Stimulated activated CD8-positive, alpha-beta memory T cell treated with anti-CD3 and anti-CD28 coated beads, Interleukin-12 subunit alpha, Interleukin-12 subunit beta, amount 100 ng/mL, for 24 hours (primary cell): ENCODE measurements around the gene PSRC1.
"Not testable (repeated sequence)": the region's sequence is repeated elsewhere in the genome, so short reads cannot be mapped to it uniquely, and the experiment has no call there.

Experiments used
- DNase-seq: peaks from one replicate; pipeline ENCODE4 v3.0.0-alpha.2; 2020; ENCODE audit errors: extremely low read depth

The PSRC1 gene

DNA sequence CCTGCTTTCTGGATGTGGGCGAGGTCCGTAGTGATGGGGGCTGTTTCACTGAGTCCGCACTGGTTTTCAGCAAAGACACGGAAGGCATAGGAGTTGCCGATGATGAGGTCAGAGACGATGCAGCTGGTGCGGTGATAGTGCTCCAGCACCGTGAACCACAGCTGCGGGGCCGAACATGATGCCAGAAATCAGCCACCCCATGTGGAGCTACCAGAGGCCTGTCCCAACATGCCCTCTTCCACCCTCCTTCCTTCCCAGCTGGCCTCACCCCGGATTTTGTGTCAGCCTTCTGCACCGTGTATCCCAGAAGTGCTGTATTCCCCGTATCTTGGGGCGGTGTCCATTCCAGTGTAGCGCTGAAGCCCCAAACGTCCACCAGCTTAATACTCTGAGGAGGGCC lies 13.8 kb upstream of the PSRC1 start:
- no peak for DNase-seq

DNA sequence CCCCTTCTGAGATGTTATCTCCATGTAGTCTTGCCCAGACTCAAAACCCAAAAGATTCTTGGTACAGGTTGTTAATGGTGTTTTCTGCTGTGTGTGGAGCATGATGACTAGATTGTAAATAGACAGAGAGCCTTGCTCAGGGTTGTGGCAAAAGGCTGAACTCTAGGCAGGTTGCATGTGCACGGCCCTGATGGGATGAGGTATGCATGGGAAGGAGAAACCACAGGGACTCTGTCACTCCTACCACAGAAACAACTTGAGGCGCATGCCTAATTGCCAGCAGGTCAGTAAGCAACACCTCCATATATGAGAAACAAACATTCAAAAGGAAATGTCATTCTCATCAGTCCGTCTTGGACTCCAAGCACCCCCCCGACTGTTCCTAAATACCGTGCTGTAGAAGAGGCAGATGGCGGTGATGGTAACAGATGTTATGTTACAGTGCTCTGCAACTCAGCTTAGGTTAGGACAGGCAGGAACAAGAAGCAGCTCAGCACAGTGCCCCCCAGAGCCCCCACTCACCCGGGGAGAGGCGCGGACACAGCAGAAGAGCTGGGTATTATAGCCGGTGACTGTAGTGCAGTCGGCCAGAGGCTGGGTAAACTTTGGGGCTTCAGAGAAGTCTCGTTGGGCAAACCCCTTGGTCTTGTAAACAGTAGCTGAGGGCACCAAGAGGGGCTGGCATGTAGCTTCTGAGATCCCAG lies 12.9 kb upstream of the PSRC1 start:
- no peak for DNase-seq

DNA sequence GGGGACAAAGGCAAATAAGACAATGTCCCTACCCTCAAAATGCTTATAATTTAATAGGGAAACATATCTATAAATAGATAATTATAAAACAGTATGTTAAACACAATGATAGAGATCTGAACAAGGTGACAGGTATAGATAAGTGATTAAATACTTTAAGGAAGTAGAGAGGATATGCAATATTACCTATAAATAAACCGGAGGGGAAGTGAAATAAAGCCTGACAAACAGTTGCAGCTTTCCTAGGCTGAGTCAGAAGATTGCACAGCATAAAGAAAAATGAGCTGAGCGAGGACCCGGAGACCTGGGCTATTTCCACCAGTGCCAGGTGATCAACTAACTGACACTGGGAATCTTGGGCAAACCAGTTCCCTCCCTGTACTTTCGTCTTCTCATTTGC lies 11.5 kb upstream of the PSRC1 start:
- DNase-seq = no peak

DNA sequence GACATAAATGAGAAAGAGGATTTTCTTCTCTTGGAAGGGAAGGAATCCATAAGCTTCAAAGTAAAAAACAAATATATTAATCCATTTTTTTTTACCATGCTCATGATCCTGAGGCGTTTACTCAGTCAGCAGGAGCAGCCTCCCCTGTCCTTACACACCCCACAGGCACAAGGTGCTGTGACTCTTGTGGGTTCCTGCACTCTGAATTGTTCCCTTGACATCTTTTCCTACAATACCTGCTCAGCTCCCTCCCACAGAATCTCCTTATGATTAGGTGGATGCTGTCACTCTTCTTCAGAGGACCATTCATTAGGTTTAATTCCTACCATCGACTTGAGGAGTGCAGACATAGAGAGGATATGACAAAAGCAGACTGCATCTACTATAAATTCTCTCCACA lies 10.1 kb upstream of the PSRC1 start:
- no peak for DNase-seq

DNA sequence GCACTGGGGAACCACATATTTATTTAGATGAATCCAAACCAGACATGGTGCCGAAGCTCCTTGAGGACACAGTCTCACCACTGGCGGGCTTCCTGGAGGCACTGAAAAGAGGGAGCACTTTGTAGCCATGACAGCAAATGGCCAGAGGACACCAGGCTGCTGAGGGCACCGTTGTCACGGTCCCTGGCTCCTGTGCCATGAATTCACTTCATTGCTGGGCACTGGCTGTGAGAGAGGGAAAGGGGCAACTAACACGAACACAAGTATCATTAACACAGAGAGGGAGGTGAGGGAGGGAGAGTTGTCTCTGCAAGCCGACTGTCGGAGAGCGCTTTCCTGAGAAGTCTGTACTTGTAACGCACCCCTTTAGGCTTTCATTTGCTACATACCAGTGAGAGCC lies 9.4 kb upstream of the PSRC1 start:
- no peak for DNase-seq

DNA sequence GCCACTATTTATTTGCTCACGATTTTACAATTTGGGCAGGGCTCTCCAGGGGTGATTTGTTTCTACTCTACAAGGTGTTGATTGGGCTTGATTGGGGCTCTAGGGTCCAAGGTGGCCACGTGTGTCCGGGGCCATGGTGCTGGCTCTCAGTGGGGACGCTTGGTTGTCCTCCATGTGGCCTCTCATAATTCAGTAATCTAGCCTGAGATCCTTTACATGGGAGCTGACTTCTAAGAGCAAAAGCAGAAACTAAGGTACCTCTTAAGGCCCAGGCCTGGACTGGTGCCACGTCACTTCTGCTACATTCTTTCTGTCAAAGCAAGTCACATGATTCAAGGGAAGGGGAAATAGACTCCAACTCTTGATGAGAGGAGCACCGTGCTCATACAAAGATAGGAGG lies 8.1 kb upstream of the PSRC1 start:
- no peak for DNase-seq

DNA sequence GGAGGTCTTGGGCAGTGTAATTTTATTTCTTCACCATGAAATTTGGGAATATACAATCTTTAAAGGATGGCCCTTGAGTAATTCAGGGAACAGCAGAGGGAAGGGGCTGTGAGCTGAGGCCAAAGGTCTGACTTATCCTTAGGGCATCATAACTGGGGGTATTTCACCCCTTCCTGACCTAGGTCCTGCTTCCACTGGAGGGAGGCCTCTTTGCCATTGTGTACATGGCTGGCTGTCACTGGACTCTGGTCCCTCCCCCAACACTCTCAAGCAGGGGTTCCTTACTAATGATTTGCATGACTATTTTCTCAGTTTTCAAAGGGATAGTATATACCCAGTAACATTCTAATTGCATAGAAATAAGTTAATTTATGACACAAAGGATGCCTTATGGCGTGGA lies 7.2 kb upstream of the PSRC1 start:
- no peak for DNase-seq

DNA sequence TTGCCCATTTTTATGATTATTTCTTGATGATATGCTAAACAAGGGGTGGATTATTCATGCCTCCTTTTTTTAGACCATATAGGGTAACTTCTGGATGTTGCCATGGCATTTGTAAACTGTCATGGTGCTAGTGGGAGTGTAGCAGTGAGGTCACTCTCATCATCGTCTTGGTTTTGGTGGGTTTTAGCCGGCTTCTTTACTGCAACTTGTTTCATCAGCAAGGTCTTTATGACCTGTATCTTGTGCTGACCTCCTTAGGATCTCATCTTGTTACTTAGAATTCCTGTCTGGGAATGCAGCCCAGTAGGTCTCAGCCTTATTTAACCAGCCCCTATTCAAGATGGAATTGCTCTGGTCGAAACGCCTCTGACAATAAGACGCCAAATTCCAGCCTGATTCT lies 3.8 kb upstream of the PSRC1 start:
- not testable (repeated sequence) for DNase-seq

DNA sequence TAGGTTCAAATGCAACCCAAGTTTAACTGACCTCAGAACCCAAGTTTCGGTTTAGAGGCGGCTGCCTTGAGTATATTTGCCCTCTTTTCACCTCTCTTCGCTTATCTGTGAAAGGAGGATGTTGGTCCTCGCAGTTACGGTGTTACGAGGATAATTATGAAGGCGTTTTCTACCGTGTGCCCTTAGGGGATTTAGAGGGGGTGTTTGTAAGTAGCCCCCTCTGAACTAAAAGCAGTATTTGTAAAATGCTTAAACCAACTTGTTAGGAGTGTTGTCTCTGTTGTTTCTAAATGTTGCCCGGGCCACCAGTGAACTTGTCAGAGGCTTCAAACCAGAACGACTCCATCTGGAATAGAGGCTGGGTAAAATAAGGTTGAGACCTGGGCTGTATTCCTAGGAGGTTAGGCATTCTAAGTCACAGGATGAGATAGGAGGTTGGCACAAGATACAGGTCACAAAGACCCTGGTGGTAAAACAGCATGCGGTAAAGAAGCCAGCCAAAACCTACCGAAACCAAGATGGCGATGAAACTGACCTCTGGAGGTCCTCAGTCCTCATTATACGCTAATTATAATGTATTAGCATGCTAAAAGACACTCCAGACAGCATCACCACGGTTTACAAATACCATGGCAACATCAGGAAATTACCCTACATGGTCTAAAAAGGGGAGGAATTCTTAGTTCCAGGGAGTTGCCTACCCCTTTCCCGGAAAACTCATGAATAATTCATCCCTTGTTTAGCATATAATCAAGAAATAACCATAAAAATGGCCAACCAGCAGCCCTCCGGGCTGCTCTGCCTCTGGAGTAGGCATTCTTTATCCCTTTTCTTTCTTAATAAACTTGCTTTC lies 1.0 kb upstream of the PSRC1 start:
- DNase-seq = no peak

DNA sequence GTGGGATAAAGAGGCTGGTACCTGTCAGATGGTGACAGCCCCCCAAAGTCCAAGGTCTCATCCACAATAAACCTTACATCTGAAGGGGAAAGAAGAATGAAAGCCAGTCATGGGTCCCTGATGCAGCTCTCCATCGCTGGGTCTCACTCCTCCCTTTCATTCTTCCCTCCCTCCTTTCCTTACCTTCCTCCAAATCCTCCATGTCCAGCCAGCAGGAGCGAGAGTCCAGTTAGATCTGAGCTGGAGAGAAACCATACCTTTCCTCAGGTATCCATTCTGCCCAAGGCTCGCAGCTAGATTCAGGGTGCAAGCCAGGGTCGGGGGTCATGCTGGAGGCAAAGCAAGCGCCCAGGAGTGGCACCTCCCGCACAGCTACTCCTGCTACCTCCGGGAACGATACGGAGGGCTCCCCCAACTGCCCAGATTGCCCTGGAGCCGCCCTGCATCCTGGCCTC lies 421 bp downstream of the PSRC1 start:
- DNase-seq = no peak

DNA sequence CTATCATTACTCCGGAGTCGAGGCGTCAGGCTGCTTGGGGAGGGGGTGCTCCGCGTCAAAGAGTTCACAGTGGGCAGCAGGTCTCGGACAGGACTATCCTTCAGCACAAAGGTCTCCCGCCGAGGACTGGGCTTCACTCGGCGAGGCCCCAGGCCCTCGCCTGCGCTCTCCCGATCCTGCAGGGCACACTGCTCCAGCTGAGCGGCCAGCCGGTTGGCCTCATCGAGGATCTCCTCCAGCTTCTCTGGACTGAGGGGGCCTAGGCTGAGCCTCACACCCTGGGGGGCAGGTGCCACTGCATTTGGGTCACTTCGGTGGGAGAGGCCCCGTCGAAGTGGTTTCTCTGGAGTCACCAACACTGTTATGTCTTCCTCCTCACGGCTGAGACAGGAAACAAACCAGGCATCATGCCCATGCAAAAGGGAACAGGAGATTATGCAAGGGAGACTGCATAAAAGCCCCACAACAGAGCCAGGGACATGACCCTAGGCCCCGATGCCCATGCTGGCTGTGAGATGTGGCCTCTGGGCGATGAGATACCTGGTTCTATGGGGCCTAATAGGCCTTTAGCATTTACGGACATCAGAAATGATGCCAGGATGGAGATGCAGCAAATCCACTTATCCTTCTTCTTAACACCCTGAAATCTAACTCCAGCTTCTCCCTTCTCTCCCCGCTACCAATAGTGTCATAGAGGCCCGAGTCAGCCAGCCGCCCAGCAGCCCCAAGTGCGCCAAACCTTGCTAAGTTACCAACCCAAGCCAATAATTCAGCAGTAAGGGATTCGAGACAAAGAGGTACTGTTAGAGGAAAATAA lies 1.1 kb downstream of the PSRC1 start:
- no peak for DNase-seq

DNA sequence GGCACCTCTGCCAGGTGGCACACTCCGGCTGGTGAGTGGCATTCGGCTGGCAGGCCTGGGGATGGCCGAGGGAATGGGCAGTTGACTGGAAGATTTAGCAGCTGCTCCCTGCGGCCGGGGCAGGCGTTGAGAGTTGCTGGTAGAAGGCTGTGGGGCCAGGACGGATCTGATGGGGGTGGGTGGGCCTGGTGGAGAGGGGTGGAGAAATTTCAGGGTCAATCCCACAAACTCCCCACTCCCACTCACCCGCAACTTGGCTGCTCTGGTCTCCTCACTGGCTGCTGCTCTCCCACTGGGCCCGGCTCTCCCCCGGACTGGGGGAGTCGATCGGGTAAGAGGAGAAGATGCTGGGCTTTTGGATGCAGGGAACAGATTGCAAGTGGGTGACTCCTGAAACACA lies 2.1 kb downstream of the PSRC1 start:
- DNase-seq = no peak

DNA sequence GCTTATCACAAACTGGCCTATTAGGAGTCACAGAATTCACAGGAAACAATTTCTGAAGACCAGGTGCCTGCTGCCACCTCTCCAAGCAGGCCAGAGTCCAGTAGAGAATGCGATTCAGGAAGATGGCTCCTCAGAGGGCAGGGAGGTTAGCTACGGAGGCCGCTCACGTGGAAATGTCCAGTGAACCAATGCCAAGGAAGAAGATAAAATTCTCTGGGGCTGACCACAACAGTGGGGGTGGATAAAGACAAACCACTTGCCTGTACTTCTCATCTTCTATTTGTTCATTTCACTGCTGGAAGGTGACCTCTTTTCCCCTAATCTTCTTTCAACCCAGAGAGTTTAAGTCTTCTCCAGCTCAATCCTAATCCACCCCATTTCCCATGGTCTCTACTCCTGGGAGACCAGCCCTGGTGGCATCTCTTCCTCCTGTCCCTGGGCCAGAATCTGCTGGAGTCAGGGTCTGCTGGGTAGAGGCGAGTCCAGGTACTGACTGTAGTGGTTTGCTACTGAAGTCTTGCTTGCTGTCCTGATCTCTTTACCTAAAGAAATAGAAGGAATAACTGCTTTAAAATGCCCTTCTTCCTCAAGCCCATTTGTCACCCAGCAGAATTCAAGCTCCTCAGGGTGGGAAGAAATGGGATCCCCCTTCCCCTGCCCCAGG lies 3.2 kb downstream of the PSRC1 start:
- DNase-seq = no peak

DNA sequence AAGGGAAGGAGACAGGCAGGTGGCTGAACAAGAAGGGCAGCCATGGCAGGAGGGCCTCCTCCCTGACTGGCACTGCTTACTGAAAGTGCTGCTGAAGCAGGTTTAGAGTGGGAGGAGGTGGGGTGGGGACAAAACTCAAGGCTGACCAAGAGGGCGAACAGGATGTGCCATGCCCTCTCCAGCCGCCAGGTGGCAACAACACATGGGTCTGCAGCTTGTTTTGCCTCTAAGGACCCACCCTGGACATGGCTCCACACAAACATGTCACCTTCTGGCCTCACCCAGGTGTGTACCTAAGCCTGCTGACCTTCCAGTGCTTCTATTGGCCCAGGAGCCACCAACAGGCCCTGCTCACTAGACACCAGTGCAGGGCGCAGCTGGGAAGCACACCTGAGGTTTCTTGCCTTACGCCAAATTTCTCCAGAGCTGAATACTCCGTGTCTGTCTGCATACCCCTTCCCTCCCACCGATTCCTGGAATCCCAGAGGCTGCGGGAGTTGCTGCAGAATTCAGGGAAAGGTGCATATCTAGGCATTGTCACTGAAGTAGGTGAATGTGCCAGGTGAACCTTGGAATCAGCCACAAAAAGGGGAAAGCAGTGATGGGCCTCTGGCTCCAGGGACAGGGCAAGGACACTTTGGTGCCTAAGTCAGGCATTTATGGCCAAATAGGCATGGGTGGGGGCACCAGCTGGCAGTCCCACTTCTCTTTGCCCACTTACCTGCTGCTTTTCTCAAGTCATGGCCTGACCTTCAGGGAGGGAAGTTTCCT lies 5.3 kb downstream of the PSRC1 start:
- DNase-seq = peak; percentile 22

DNA sequence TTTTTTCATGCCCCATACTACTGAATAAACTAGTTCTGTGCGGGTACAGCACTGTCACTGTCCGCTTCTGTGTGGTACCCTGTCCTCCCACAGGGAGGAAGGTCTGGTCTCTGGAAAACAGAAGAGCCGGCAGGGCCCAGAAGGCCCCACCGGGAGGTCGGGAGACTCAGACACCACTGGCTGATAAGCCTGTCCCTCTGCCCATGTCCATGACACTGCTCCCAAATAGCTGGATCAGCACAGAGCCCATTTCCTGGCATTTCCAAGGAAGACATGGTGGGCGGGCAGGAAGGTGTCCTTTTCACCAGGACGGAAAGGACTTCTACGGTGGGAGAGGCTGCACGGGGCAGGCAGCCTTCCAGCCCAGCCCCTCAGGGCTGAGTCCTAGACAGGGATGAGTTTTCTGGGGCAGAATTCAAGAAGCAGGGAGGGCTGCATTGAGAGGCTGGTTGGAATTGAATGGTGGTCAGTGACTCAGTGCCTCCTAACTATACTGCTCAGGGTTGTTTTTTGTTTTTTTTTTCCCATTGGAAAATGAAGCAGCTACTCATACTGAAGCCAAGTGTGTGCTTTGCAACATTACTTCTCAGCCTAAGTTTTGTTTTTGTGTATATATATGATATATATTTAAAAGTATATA lies 7.1 kb downstream of the PSRC1 start:
- no peak for DNase-seq

DNA sequence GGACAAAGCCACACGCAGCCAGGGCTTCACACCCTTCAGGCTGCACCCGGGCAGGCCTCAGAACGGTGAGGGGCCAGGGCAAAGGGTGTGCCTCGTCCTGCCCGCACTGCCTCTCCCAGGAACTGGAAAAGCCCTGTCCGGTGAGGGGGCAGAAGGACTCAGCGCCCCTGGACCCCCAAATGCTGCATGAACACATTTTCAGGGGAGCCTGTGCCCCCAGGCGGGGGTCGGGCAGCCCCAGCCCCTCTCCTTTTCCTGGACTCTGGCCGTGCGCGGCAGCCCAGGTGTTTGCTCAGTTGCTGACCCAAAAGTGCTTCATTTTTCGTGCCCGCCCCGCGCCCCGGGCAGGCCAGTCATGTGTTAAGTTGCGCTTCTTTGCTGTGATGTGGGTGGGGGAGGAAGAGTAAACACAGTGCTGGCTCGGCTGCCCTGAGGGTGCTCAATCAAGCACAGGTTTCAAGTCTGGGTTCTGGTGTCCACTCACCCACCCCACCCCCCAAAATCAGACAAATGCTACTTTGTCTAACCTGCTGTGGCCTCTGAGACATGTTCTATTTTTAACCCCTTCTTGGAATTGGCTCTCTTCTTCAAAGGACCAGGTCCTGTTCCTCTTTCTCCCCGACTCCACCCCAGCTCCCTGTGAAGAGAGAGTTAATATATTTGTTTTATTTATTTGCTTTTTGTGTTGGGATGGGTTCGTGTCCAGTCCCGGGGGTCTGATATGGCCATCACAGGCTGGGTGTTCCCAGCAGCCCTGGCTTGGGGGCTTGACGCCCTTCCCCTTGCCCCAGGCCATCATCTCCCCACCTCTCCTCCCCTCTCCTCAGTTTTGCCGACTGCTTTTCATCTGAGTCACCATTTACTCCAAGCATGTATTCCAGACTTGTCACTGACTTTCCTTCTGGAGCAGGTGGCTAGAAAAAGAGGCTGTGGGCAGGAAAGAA lies 8.1 kb downstream of the PSRC1 start:
- DNase-seq = no peak

DNA sequence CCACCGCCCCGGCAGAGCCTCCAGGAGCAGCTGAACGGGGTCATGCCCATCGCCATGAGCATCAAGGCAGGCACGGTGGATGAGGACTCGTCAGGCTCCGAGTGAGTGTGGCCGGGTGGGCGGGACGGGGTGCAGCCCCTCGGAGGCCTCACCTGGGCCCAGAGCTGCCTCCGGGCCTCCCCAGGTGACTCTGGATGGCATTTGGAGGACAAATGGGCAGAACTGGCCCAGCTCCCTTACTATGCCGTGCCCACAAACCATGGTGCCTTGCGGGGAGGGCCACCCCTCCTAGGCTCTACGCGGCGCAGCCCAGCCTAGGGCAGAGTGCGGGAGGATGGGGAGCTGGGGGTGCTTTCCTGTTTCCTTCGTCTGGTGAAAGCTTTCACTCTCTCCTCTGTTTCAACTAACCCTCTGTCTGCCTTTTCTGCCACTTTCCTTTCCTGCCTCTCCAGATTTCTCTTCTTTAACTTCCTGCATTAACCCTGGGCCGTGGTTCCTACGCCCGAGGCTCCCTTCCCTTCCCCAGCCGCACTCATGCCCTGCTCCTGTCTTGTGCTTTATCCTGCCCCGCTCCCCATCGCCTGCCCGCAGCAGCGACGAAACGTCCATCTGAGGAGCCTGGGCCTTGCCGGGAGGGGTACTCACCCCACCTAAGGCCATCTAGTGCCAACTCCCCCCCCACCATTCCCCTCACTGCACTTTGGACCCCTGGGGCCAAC lies 9.2 kb downstream of the PSRC1 start:
- no peak for DNase-seq

DNA sequence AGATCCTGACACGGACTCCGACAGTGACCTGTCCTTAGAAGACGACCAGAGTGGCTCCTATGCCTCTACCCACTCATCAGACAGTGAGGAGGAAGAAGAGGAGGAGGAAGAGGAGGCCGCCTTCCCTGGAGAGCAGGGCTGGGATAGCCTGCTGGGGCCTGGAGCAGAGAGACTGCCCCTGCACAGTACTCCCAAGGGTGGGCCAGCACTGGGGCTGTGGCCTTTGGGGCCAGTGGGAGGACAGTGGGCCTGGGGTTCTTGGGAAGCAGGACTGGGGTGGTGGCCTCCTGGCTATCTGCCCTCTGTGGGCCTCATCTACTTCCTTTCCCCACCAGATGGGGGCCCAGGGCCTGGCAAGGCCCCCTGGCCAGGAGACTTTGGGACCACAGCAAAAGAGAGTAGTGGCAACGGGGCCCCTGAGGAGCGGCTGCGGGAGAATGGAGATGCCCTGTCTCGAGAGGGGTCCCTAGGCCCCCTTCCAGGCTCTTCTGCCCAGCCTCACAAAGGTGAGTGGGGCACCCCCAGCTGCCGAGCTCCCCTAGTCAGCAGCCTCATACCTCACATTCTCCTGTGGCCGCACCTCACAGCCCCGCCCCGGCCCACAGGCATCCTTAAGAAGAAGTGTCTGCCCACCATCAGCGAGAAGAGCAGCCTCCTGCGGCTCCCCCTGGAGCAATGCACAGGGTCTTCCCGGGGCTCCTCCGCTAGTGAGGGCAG lies 10.0 kb downstream of the PSRC1 start:
- no peak for DNase-seq
